ENCODE results near the gene MIA3. TPM values are rescaled to one million over a fixed set of nuclear protein-coding genes. Genes with fewer than 3 reads are reported as not detected.

Gene MIA3
- total and polyA plus RNA-seq, 2 donors from 2014 or later = 19.1 to 51.5 TPM

- H3K9ac ChIP-seq (ENCODE audit: low read length in 3 of 3) = no peak overlapping the region
- H3K9me3 ChIP-seq (ENCODE audit: control insufficient read depth in 2 of 3, insufficient read depth in 1 of 3, low read length in 3 of 3) = no peaks in the 10 kb centered on the region
- FAIRE-seq (no peak), DNase-seq (no peak)
- intact Hi-C loops (cut with DNase I) = no loop called here
- H3K36me3 ChIP-seq (ENCODE audit: control insufficient read depth in 2 of 3, insufficient read depth in 3 of 3, low read length in 3 of 3) = peaks cover 10 to 29% (median 14%) of the 10 kb centered on the region in 3 donors
- H3K27ac ChIP-seq (ENCODE audit: low read depth in 2 of 2, low read length in 2 of 2) = no peak overlapping the region
- H3K4me1 ChIP-seq (ENCODE audit: control insufficient read depth in 2 of 3, insufficient read depth in 2 of 3, low read depth in 1 of 3, low read length in 3 of 3) = peaks cover 2 to 5% (median 4%) of the 10 kb centered on the region in 3 donors
- H3K27me3 ChIP-seq (ENCODE audit: control insufficient read depth, insufficient read depth, low read length) = no peaks in the 10 kb centered on the region
- no peak overlapping the region for H3K4me3 ChIP-seq (ENCODE audit: low read length in 3 of 3)
- TF ChIP-seq CTCF (IDR thresholded peaks at IDR 0.05; ENCODE audit: borderline replicate concordance, extremely low read depth, insufficient read depth) = no peak
Measured at GRCh38 chr1:222624214-222624613, 6.3 kb downstream of the MIA3 start.

- Histone ChIP-seq H3K27ac (ENCODE audit: low read depth in 2 of 2, low read length in 2 of 2) (no peak overlapping the region), H3K36me3 (ENCODE audit: control insufficient read depth in 2 of 3, insufficient read depth in 3 of 3, low read length in 3 of 3) (peaks cover 12 to 36% (median 28%) of the 10 kb centered on the region in 3 donors), H3K27me3 (ENCODE audit: control insufficient read depth, insufficient read depth, low read length) (no peaks in the 10 kb centered on the region), H3K9me3 (ENCODE audit: control insufficient read depth in 2 of 3, insufficient read depth in 1 of 3, low read length in 3 of 3) (no peaks in the 10 kb centered on the region), H3K4me3 (ENCODE audit: low read length in 3 of 3) (no peak overlapping the region), H3K9ac (ENCODE audit: low read length in 3 of 3) (no peak overlapping the region), H3K4me1 (ENCODE audit: control insufficient read depth in 2 of 3, insufficient read depth in 2 of 3, low read depth in 1 of 3, low read length in 3 of 3) (no peaks in the 10 kb centered on the region)
- DNase-seq (no peak), FAIRE-seq (no peak)
- TF ChIP-seq CTCF (IDR thresholded peaks at IDR 0.05; ENCODE audit: borderline replicate concordance, extremely low read depth, insufficient read depth) = no peak
- intact Hi-C loops (cut with DNase I) = no loop called here
Measured at GRCh38 chr1:222627232-222627631, 9.3 kb downstream of the MIA3 start.

GRCh38 chr1:222629921-222630535 is 12.1 kb downstream of the MIA3 start:
- TF ChIP-seq CTCF (IDR thresholded peaks at IDR 0.05; ENCODE audit: borderline replicate concordance, extremely low read depth, insufficient read depth) = no peak
- Histone ChIP-seq H3K36me3 (ENCODE audit: control insufficient read depth in 2 of 3, insufficient read depth in 3 of 3, low read length in 3 of 3) (peaks cover 12 to 31% (median 30%) of the 10 kb centered on the region in 3 donors), H3K27ac (ENCODE audit: low read depth in 2 of 2, low read length in 2 of 2) (no peak overlapping the region), H3K9me3 (ENCODE audit: control insufficient read depth in 2 of 3, insufficient read depth in 1 of 3, low read length in 3 of 3) (no peaks in the 10 kb centered on the region), H3K4me3 (ENCODE audit: low read length in 3 of 3) (no peak overlapping the region), H3K27me3 (ENCODE audit: control insufficient read depth, insufficient read depth, low read length) (no peaks in the 10 kb centered on the region), H3K9ac (ENCODE audit: low read length in 3 of 3) (no peak overlapping the region), H3K4me1 (ENCODE audit: control insufficient read depth in 2 of 3, insufficient read depth in 2 of 3, low read depth in 1 of 3, low read length in 3 of 3) (no peaks in the 10 kb centered on the region)
- FAIRE-seq = no peak
- intact Hi-C loops (cut with DNase I) = loop anchor here (5.0 kb wide), 1 partner anchor 168 kb away; no protein-coding TSS in a partner anchor
- DNase-seq = no peak

Measured in kidney (tissue), 14 donors.